WTC11 (cell line): ENCODE data around the gene STEAP1B.

Experiments used
- CTCF ChIP-seq: fragments of 200-600 bp; IDR thresholded peaks from 2 replicates; pipeline ENCODE4 v1.8.0; 2022; ENCODE audit warnings: antibody characterized with exemption
- USF2 ChIP-seq: sonication (generic); formaldehyde crosslinking; IDR thresholded peaks from 2 replicates; pipeline ENCODE4 v1.8.1; 2023; ENCODE audit warnings: mild to moderate bottlenecking, missing genetic modification reagents, moderate library complexity

- TF ChIP-seq CTCF (no peak), USF2 (CRISPR knock-in tag) (no peak)
These were observed 44.3 kb upstream of the STEAP1B start for GRCh38 chr7:22544245-22544644.
